GM23338 (cell line): ENCODE results near the gene COTL1.

Experiments used
- CTCF ChIP-seq, 2 experiments: fragments of 200-600 bp in 1 of 2; sonication (generic) in 1 of 2; conservative IDR thresholded peaks; 2 replicates each; pipeline versions ENCODE4 v1.5.1 to v1.6.1; 2016 to 2017; ENCODE audit warnings: antibody characterized with exemption in 2 of 2, low read depth in 2 of 2, mild to moderate bottlenecking in 2 of 2, moderate library complexity in 1 of 2
- EZH2 ChIP-seq: fragments of 200-600 bp; sonication (generic); IDR thresholded peaks from one replicate; pipeline ENCODE4 v1.8.0; 2017; ENCODE audit warnings: antibody characterized with exemption, mild to moderate bottlenecking, low read depth; ENCODE audit not compliant: unreplicated experiment
- EZH2phosphoT487 ChIP-seq: fragments of 200-600 bp; sonication (generic); IDR thresholded peaks from one replicate; pipeline ENCODE4 v1.8.1; 2018; ENCODE audit warnings: antibody characterized with exemption; ENCODE audit not compliant: unreplicated experiment
- POLR2AphosphoS5 ChIP-seq: IDR thresholded peaks from 2 replicates; pipeline ENCODE4 v1.6.1; 2016; ENCODE audit warnings: antibody characterized with exemption, low read depth
- REST ChIP-seq: IDR thresholded peaks from one replicate; pipeline ENCODE4 v1.6.1; 2018; ENCODE audit warnings: antibody characterized with exemption; ENCODE audit not compliant: unreplicated experiment

GRCh38 chr16:84585886-84586285 is 32.0 kb downstream of the COTL1 start:
- no peak for TF ChIP-seq POLR2AphosphoS5
- TF ChIP-seq EZH2 = no peak
- no peak for TF ChIP-seq CTCF (conservative IDR thresholded peaks at IDR 0.05; ENCODE audit: low read depth in 2 of 2)
- no peak for TF ChIP-seq EZH2phosphoT487
- no peak for TF ChIP-seq REST
